ENCODE measurements around the gene FUS. TPM values are rescaled to one million over a fixed set of nuclear protein-coding genes. Genes with fewer than 3 reads are reported as not detected.

Gene FUS
- total and polyA plus RNA-seq, 9 of the 15 experiments (the other 6 are each of a cell fraction or from before 2014, with no cell fraction given) = 43.9 to 575 (median 87.2) TPM

- TF ChIP-seq ZBTB5 (IDR thresholded peaks at IDR 0.05) (no peak), DNMT1 (IDR thresholded peaks at IDR 0.05) (no peak), IRF1 (CRISPR knock-in tag; IDR thresholded peaks at IDR 0.05; ENCODE audit: borderline replicate concordance) (no peak), ZC3H4 (CRISPR knock-in tag; IDR thresholded peaks at IDR 0.05; ENCODE audit: borderline replicate concordance) (0 out of 2 replicates have a peak, but pooled peaks have one; percentile 66), ELF1 (tag; IDR thresholded peaks at IDR 0.05) (no peak; the same call in 1 of the 2 replicates), TAL1 (IDR thresholded peaks at IDR 0.05) (no peak), ZNF318 (IDR thresholded peaks at IDR 0.05; ENCODE audit: borderline replicate concordance in 1 of 2, low read depth in 1 of 2) (no peak), NEUROD1 (IDR thresholded peaks at IDR 0.05; ENCODE audit: borderline replicate concordance, low read depth, low read length, partially characterized antibody) (peak; percentile 55), BRD9 (IDR thresholded peaks at IDR 0.05; ENCODE audit: low read depth, partially characterized antibody) (no peak), PRDM10 (IDR thresholded peaks at IDR 0.05; ENCODE audit: partially characterized antibody) (peak; percentile 83), SMAD3 (CRISPR knock-in tag; conservative IDR thresholded peaks at IDR 0.05) (no peak)
Observed at GRCh38 chr16:31142109-31143010, 37.6 kb upstream of the FUS start (continued).
